Caki2 (cell line): Measurements from ENCODE around the gene ABHD12B. TPM values are rescaled to one million over a fixed set of nuclear protein-coding genes. Genes with fewer than 3 reads are reported as not detected.

Experiments used
- DNase-seq: peaks from one replicate; pipeline ENCODE4 v3.0.0-alpha.2; 2015; ENCODE audit warnings: low read depth
- in situ Hi-C: cut with HindIII; loops from 2 replicates; pipeline ENCODE4 v1.10.0; 2016; ENCODE audit warnings: low sequenced_read_pairs, low pct_unique_long_range_greater_than_20kb, mixed read lengths
- total RNA-seq: library from RNA; depleted of rRNA; stranded (reverse); fragments of >200 nt; shearing (Covaris generic); gene quantifications from 2 replicates; pipeline ENCODE4 v1.2.3, GENCODE V29; 2014; ENCODE audit warnings: low replicate concordance

ABHD12B gene
- total RNA-seq, 1 experiment from 2014 or later, result not detected

DNA sequence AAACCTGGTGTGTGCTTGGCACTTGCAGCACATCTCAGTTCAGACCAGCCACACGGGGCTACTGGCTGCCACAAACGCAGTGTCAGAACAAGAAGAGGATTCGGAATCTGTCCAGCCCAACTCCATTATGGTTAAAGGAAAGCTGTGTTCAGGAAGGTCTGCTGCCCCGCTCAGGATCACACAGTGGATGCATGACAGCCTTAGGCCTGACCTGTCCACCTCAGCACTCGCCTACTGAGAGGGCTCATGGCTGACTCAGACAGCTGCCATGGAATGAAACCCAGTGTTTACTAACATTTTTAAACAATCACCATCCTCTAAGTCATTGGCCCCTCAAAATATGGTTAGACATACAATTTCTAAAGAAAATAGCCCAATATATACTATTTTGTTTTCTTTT lies 35.3 kb upstream of the ABHD12B start:
- DNase-seq, result no peak
- in situ Hi-C loops, result no loop called here

DNA sequence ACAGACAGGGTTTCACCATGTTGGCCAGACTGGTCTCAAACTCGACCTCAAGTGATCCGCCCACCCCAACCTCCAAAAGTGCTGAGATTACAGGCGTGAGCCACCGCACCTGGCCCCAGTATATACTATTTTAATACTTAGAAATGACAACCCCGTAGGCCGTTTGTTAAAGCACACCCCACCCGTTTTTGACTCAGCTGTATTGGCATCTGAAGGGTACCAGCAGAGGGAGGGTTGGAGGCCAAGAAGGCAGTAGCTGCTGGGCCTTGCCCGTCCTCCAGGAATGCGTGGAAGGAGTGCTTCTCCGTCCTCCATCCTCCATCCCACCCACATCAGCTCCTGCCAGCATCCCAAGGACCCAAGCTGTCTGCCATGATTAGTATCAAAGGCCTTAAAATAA lies 34.6 kb upstream of the ABHD12B start:
- no peak for DNase-seq
- in situ Hi-C loops, result no loop called here

DNA sequence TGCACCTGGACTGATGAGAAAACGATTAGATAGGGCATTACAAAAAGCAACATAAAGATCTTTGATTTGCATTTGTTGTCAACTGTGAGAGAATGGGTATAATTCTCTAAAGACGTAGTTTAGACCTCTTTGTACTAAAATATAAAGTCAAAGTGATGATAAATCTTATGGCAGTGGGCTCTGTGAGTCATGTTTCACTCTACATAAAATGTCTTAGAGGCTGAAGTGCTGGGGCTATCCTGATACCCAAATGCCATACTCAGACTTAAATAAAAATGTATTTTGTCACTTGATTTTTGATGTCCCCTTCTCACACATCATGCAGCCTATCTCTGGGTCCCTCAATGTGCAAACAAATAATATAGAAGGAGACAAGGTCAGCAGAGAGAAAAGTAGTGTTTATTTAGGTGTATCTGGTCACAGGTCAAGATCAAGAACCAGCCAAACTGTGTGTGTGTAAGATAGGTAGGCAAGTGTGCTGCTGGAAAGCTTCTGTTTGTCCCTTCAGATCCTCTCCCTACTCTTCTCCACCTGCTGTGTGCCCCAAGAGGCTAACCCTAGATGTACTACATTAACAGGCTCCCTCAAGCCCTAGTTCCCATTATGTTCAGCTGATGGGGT lies 33.9 kb upstream of the ABHD12B start:
- in situ Hi-C loops, result no loop called here
- DNase-seq, result no peak

DNA sequence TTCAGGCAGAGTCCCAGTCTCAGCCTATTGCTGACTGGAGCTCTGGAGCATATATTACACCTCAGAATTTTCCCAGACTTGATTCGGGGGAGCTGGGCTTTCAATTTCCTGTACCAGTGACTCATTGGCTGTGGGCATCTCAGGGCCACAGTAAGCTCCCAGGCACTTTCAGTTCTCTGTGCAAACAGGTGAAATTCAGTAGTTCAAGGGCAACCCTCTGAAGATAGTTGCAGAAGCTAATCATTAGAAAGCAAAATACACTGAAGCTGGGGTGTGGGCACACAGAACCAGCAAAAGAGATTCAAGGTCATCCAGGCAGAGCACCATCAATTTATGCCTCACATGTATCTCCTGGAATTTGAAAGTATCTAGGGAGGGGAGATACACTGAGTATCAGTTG lies 32.8 kb upstream of the ABHD12B start:
- DNase-seq, result no peak
- in situ Hi-C loops, result no loop called here

DNA sequence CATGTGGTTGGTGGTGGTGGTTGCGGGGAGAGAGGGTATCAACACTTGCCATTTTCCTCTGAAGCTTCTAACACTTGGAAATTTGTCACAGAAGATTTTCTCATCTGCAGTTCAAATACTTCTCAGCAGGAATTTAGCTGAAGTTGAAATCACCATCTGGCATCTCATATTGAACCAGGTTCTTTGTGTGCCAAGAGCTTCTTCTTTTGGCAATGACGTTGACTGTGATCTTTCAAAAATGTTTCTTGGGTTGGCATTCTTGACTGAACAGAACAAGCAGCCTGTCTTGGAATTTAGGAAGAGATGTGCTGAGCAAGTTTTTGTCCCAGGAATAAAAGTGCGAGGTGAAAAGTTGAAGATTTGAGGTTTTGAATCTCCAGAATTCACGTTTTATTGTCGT lies 32.2 kb upstream of the ABHD12B start:
- in situ Hi-C loops, result no loop called here

DNA sequence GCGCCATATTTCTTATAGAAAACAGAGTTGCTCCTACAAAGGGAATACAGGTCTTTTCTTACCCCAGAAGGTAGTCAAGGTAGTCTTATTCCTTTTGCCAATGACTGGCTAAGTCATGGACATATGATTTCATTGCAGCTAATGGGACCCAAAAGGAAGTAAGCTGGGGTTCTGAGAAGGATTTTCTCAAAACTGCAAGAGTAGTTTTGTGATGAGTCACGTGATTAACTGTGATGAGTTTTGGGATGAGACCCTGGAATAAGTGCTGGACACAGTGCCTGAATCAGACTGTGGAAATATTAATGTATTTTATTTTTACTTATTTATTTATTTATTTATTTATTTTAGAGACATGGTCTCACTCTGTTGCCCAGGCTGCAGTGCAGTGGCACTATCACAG lies 27.5 kb upstream of the ABHD12B start:
- in situ Hi-C loops, result no loop called here
- no peak for DNase-seq

More for the DNA sequence above, 32.2 kb upstream of the ABHD12B start:
- DNase-seq, result no peak

DNA sequence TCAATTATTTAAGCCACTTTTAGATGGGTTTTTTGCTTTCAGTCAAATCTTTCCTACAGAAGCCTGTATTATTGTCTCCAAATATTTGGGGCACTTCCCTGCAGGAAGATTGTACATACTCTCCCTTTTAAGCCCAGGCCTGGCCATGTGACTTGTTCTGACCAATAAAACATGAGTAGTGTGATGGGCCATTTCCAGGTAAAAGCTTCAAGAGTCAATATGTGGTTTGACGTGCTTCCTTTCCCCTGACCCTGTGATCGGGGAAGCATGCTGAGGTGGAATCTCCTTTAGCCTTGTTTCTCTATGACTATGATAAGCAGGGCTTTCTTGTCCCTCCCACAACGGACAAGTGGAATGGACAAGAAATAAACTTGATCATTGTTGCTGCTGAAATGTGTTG lies 26.7 kb upstream of the ABHD12B start:
- DNase-seq, result peak; percentile 50
- in situ Hi-C loops, result no loop called here

DNA sequence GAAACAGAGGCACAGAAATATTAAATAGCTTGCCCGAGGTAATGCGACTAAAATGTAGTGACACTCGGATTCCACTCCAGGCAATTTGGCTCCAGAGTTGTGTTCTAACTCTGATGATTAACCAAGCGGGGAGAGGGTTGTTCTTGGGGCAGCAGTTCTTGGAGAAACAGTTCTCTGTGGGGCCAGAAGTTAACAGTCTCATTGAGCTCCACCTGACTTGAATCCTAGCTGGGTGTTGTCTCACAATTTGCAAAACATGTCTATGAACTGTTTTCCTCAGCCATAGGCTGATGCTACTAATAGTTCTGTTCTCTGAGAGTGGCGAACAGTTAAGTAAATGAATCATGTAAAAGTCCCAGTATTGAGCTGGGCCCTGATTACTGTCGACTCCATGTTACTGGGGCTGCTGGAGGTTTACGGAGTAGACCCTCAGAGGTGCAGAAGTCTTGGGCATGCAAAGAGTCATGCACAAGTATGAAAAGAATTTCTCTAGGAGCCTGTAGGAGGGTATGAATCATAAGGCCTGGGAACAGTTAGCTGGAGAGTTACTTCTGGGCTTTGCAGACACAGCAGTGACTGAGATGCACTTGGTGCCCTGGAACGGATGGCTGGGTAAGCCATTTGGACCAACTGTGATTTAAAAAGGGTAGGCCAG lies 25.5 kb upstream of the ABHD12B start:
- DNase-seq, result peak; percentile 80

DNA sequence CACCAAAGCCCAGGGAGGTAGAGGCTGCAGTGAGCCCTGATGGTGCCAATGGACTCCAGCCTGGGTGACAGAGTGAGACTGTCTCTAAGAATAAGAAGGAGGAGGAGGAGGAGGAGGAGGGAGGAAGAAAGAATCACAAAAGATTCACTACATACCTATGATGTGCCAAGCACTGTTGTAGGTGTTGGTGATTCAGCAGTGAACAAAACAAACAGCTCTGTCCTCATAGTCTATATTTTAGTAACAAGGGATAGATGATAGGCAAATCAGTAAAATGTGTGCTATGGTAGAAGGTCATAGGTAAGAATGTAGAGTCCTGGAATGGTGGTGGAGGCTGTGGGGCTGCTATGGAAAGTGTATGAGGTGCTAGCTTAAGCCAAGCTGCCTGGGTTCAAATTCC lies 18.0 kb upstream of the ABHD12B start:
- in situ Hi-C loops, result no loop called here

More for the DNA sequence above, 25.5 kb upstream of the ABHD12B start:
- in situ Hi-C loops, result no loop called here

DNA sequence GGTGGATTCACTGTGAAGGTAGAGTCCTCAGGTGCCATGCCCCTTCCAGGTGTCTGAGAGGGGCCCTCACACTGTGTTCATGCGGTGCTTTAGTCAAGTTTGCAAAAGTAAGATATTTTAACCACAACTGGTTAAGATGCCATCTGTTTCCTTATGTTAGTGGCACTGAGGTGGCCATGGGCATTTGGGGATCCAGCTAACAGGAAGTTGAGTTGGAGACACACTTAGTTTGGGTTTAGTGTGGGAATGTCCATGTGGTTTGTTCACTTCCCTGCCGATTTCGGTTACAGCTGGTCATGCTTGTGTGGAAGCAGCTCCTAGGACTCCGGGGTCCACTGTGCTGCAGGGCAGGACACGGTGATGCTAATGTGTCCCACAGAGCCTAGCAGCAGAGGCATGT lies 17.3 kb upstream of the ABHD12B start:
- no peak for DNase-seq
- in situ Hi-C loops, result no loop called here

More for the DNA sequence above, 18.0 kb upstream of the ABHD12B start:
- no peak for DNase-seq

DNA sequence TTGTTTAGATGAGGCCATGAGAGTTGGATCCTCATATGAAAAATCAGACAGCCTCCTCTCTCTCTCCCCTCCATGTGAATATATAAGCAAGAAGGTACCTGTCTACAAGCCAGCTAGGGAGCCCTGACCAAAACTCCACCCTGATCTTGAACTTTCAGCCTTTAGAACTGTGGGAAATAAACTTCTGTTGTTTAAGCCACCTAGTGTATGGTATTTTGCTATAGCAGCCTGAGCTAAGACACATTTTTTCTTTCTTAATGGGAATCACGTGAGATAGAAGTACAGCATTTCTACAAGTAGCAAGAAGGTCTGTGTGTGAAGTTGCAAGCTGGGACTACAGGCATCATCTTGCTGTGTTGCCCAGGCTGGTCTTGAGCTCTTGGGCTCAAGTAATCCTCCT lies 16.3 kb upstream of the ABHD12B start:
- in situ Hi-C loops, result no loop called here

DNA sequence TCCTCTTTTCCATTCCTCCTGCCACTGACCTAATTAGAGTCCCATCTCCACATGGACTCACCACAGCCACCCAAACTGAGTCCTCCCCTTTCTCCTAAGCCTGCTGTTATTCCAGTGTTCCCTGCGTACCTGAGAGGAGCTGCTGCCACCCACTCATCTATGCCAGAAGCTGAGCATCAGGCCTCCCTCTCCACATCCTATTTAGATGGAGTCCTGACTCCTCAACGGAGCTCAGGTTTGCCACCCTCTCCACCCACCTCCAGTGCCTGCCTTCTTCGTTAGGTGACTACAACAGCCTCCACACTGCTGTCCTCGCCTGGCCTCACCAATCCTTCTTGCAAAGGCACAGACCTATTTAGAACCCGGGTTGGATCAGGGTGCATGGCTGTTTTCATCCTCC lies 15.2 kb upstream of the ABHD12B start:
- in situ Hi-C loops, result no loop called here

More for the DNA sequence above, 16.3 kb upstream of the ABHD12B start:
- no peak for DNase-seq

DNA sequence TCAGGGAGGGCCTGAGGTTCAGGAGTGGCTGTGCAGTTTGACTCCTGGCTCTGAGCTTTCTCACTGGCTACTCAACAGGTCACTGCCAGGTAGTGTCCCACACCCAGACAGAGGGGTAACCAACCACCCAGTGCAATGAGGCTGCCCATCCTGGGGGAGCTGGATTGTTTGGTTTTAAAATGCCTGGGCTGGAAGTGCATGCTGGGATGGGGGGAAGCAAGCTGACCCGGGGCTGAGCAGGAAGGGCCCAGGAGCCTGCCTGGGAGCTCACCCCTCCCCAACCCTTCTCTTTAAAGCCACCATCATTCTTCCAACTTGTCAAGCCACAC lies 12.6 kb upstream of the ABHD12B start:
- in situ Hi-C loops, result no loop called here
- DNase-seq, result no peak

More for the DNA sequence above, 15.2 kb upstream of the ABHD12B start:
- no peak for DNase-seq

DNA sequence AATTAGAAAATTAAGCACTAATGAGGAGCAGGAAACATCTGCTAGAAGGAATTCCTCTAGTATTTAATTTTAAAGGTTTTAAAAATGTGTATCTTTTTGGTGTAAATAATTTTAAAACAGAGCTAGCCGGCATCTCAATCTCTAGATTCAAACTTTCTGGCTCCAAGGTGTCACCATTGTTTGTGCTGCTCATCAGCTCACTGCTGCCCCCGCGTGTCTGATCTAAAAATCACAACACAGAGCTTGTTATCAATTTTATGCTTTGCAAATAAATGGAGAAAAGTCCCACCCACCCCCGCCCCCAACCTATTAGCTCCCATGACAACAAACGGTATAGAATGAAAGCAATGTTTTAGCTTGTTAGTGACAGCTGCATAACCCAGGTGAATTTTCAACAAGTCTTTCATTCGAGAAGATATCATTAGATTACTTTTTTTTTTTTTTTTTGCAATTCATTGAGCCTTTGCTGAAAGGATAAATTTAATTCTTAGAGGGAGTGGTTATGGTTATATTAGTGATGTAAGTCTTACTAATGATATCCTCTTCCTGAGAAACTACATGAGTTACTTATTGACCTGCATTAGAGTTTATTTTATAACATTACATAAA lies 11.3 kb upstream of the ABHD12B start:
- in situ Hi-C loops, result no loop called here

DNA sequence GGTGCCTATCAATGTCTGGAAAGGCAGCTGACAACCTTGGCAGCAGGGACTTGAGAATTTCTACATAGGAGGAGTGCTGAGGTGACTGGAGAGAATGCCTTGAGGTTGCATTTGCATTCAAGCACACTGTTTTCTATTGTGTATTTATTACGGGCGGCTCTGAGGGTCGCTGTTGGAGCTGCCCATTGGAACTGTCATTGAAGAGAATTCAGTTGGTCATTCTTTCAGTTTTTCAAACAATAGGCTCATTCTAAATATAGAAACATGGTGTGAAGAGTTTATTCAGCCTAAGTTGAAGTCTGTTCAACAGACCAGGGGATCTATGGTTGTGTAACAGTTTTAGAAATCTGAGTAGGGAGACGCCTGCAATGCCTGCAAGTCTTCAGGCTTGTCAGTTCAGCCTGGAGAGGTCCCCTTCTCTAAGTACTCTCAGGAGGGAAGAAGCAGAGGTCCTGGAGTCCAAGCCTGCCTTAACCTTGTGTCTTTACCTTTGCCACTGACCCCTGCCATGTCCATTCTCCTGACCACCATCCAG lies 9.8 kb upstream of the ABHD12B start:
- no peak for DNase-seq
- in situ Hi-C loops, result no loop called here

More for the DNA sequence above, 11.3 kb upstream of the ABHD12B start:
- DNase-seq, result peak; percentile 50

DNA sequence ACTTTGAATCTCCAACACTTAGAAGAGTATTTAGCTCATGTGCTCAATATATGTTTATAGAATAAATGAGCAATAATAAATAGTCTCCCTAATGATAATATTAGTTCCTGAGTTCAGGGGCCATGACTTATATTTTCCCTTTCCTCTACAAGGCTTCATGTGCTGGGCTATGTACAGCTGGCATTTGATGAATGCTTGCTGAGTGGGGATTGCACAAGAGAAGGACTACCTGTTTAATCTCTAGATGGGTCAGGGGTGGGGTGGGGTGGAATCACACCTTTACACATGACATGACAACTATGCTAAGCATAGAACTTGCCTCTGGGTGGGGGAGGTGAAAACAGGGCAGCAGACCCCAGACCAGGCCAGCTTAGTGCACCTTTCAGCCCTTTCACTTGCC lies 7.6 kb upstream of the ABHD12B start:
- no peak for DNase-seq

DNA sequence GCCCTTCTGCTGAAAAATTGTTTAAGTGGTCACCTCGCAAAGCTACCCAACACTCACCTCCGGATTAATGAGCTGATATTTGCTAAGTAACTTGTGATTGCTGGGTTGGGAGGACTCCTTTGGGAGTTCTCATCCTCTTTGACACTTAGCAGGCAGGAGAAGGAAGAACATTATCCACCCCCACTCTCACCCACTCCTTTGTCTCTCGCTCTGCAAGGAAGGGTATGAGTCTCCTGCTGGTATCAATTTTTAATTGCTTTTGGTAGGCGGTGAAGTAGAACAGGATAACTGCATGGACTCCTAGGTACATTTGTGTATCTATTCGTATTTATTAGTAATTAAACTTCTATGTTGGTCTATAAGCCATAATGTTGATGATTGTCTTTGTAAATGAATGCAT lies 6.9 kb upstream of the ABHD12B start:
- no peak for DNase-seq

More for the DNA sequence above, 7.6 kb upstream of the ABHD12B start:
- in situ Hi-C loops, result no loop called here

DNA sequence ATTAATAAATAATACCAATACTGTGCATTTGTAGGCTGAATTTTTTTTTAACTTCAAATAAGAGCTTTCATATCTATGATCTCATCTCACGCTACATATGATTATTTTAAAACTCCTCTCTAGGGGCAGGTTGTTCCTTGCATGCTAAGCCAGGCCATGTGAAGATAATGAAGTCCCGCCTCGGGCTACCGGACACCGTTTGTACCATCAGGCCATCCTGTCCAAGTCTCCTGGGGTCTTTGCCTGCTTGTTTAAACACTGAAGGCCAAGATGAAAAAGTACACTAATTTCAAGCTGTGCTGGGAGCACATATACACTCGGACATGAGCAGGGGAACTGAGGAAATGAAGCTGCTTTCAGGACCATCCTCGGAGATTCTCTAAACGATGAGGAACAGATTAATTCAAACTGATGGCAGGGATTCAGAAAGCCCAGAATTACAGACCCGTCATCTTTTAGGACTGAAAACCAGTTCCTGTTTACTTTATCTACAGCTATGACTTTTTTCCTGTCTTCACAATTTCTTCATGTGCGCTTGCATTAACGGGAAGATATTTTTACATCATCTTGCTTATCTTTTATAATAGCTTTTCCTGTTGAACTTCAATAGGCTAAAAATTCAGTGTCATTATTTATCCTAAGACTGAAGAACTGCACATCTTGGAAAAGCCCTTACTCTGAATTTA lies 6.3 kb upstream of the ABHD12B start:
- DNase-seq, result no peak
- in situ Hi-C loops, result no loop called here

More for the DNA sequence above, 6.9 kb upstream of the ABHD12B start:
- in situ Hi-C loops, result no loop called here

DNA sequence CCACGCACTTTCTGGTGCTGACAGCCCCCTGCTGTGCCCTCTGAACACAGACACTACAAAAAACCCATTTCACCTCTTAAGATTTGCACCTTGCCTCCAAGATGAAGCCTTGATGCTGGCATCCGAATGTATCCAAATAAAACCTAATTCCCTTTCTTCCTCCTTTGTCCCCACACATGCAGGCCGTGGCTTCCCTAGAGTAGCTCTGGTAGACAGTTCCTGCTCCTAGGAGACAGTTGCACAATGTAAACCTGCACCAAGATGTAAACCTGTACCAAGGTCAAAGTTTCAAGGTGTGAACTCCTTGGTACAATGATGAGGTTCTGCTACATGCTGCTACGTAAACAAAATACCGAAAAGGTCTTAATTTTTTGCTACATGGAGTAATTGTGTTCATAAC lies 625 bp upstream of the ABHD12B start:
- in situ Hi-C loops, result no loop called here
- DNase-seq, result no peak
